Measurements from ENCODE around the gene SLCO2B1. TPM values are rescaled to one million over a fixed set of nuclear protein-coding genes. Genes with fewer than 3 reads are reported as not detected.

SLCO2B1 gene
- total and polyA plus RNA-seq, 3 donors from 2014 or later, result 18.2 to 46.2 (median 33.2) TPM

DNA sequence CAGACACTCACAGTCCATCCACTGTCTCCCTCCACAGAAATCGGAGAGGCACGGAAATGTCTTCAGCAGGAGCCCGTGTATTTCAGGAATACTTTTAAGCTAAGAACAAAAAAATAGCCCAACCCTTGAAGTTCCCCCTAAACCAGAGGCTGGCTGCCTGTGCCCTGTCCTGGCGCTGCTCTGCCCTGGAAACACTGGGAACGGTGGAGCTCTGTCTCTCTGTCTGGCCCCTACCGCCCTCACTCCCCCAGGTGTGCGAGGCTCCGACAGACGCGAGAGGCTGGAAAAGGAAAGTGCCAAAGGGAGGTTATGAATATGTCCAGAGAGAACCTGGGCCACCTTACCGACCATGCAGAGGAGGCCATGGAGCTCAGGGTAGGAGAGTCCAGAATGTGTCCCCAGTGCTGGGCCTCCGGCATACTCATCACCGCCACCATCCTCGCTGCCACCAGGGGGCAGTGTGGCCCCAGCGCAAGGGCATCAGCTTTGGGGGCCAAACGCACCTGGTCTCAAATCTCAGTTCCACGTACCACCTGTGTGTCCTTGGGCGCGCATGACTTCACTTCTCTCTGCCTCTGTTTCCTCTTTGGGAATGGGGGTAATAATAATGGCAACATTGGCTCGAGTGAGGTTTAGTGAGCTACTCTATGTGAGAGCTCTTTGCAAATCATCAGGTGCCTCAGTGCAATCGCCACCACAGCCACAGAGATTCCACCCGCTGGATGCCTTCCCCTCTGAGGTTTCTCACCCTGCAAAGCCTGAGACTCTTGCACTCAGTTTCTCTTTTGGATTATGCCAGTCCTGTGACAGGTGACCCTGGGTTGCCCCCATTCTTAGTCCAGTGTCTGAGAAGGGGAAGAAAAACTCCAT is 10.4 kb upstream of the SLCO2B1 start:
- WGBS, 2 donors, result 28 to 30% methylated on average over 22 of the region's 22 CpGs
- no peak overlapping the region for H3K27ac ChIP-seq
- no peaks in the 10 kb centered on the region for H3K27me3 ChIP-seq
- peak; percentile 87 to 97 (median 87) for TF ChIP-seq CTCF (IDR thresholded peaks at IDR 0.05)
- TF ChIP-seq POLR2A (IDR thresholded peaks at IDR 0.05), result no peak
- peak; percentile 78 for DNase-seq
- H3K36me3 ChIP-seq (ENCODE audit: low read depth, missing control alignments), result no peaks in the 10 kb centered on the region
- intact Hi-C loops (cut with DNase I; ENCODE audit: low total_unique reads), result loop anchor here (5.0 kb wide), 1 partner anchor 102 kb away; the partner anchor contains the start of gene TPBGL
- H3K4me1 ChIP-seq, result no peaks in the 10 kb centered on the region
- H3K4me3 ChIP-seq, result peak overlapping the region in 1 of 2 donors; percentile 9
- no peaks in the 10 kb centered on the region for H3K9me3 ChIP-seq

GRCh38 chr11:75141166-75141565 is 9.7 kb upstream of the SLCO2B1 start:
- H3K4me3 ChIP-seq, result no peak overlapping the region
- H3K9me3 ChIP-seq, result no peaks in the 10 kb centered on the region
- intact Hi-C loops (cut with DNase I; ENCODE audit: low total_unique reads), result loop anchor here (5.0 kb wide), 1 partner anchor 101 kb away; the partner anchor contains the start of gene TPBGL
- no peaks in the 10 kb centered on the region for H3K4me1 ChIP-seq
- H3K27ac ChIP-seq, result no peak overlapping the region
- TF ChIP-seq POLR2A (IDR thresholded peaks at IDR 0.05) (no peak), CTCF (IDR thresholded peaks at IDR 0.05) (no peak)
- DNase-seq, result no peak
- no peaks in the 10 kb centered on the region for H3K36me3 ChIP-seq (ENCODE audit: low read depth, missing control alignments)
- 52 to 58% methylated on average over 6 of the region's 6 CpGs for WGBS, 2 donors
- no peaks in the 10 kb centered on the region for H3K27me3 ChIP-seq

GRCh38 chr11:75142714-75143419 is 8.0 kb upstream of the SLCO2B1 start:
- intact Hi-C loops (cut with DNase I; ENCODE audit: low total_unique reads), result loop anchor here (5.0 kb wide), 1 partner anchor 99 kb away; the partner anchor contains the start of gene TPBGL
- no peaks in the 10 kb centered on the region for H3K27me3 ChIP-seq
- H3K4me1 ChIP-seq, result no peaks in the 10 kb centered on the region
- H3K4me3 ChIP-seq, result no peak overlapping the region
- H3K27ac ChIP-seq, result no peak overlapping the region
- peak; percentile 68 for DNase-seq
- no peaks in the 10 kb centered on the region for H3K36me3 ChIP-seq (ENCODE audit: low read depth, missing control alignments)
- TF ChIP-seq POLR2A (IDR thresholded peaks at IDR 0.05) (no peak), CTCF (IDR thresholded peaks at IDR 0.05) (no peak)
- no peaks in the 10 kb centered on the region for H3K9me3 ChIP-seq
- WGBS, 2 donors, result 52 to 61% methylated on average over 9 to 10 of the region's 10 CpGs

DNA sequence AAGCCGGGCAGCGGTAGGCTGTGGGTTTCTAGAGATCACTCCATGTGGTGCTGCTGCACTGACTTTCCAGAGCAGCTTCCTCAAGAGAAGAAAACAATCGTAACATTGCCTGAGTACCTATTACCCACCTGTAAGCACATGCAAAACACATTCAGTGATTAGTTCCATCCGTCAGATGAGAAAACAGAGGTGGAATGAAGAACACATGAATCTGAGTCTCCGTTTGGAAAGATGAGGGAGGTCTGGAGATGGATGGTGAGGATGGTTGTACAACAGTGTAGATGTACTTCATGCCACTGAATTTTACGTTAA is 7.5 kb upstream of the SLCO2B1 start:
- Histone ChIP-seq H3K4me3 (no peak overlapping the region), H3K27ac (no peak overlapping the region), H3K36me3 (ENCODE audit: low read depth, missing control alignments) (no peaks in the 10 kb centered on the region), H3K27me3 (no peaks in the 10 kb centered on the region), H3K9me3 (no peaks in the 10 kb centered on the region), H3K4me1 (no peaks in the 10 kb centered on the region)
- 73 to 74% methylated on average over 6 of the region's 6 CpGs for WGBS, 2 donors
- TF ChIP-seq CTCF (IDR thresholded peaks at IDR 0.05), result no peak
- no peak for TF ChIP-seq POLR2A (IDR thresholded peaks at IDR 0.05)
- DNase-seq, result no peak
- intact Hi-C loops (cut with DNase I; ENCODE audit: low total_unique reads), result loop anchor here (5.0 kb wide), 1 partner anchor 99 kb away; the partner anchor contains the start of gene TPBGL

Measured in testis (tissue), 3 donors.